Type B pancreatic cell (in vitro differentiated cells): ENCODE results near the gene APMAP. TPM values are rescaled to one million over a fixed set of nuclear protein-coding genes. Genes with fewer than 3 reads are reported as not detected.

ENCODE experiments used
- DNase-seq: peaks from one replicate; pipeline ENCODE4 v3.0.0; 2021; ENCODE audit warnings: mixed read lengths; ENCODE audit not compliant: unreplicated experiment; ENCODE audit errors: extremely low spot score
- H3K27ac Mint-ChIP-seq: 2 replicates; pipeline ENCODE4 v1.8.0; 2021; ENCODE audit warnings: mild to moderate bottlenecking, mixed read lengths
- H3K27me3 Mint-ChIP-seq: 2 replicates; pipeline ENCODE4 v1.8.0; 2021; ENCODE audit warnings: mixed read lengths
- H3K36me3 Mint-ChIP-seq: 2 replicates; pipeline ENCODE4 v1.8.0; 2021; ENCODE audit warnings: mixed read lengths
- H3K4me1 Mint-ChIP-seq: one replicate; pipeline ENCODE4 v1.8.0; 2021; ENCODE audit warnings: mixed read lengths; ENCODE audit not compliant: unreplicated experiment
- H3K4me3 Mint-ChIP-seq: 2 replicates; pipeline ENCODE4 v1.8.0; 2021; ENCODE audit warnings: mild to moderate bottlenecking, mixed read lengths
- H3K9me3 Mint-ChIP-seq: 2 replicates; pipeline ENCODE4 v1.8.0; 2021; ENCODE audit warnings: mixed read lengths
- total RNA-seq: library from RNA; stranded (reverse); gene quantifications from 2 replicates; pipeline ENCODE4 v1.2.1, GENCODE V29; 2021; ENCODE audit warnings: low replicate concordance
- TF ChIP-seq, protein P1 (sequence below): fragments of 200-600 bp; sonication (generic); conservative IDR thresholded peaks from 2 replicates; pipeline ENCODE4 v1.5.0; 2021; ENCODE audit warnings: antibody characterized with exemption, mild to moderate bottlenecking

Gene APMAP
- total RNA-seq, 1 donor from 2014 or later: 71.6 TPM

DNA sequence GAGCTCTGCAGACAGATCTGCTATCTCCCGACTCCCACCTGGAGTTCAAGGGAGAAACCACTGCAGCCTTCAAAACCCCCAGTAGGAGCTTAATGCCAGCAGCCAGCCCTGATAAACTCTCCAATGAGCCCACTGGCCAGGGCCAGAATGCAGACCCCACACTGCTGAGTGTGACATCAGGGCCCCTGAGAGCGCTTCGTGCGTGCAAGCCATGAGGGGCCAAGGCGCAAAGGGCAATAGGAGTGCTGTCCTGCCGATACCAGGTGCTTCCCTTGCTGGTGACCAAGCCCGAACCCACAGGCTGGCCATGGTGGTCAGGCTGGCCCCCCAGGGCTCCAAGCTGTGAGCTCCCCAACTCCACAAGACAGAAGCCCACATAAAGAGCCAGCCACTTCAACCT lies 76.7 kb downstream of the APMAP start:
- no peak overlapping the region for H3K4me3 Mint-ChIP-seq
- H3K4me1 Mint-ChIP-seq: peaks cover 10% of the 10 kb centered on the region
- H3K36me3 Mint-ChIP-seq: no peaks in the 10 kb centered on the region
- H3K27me3 Mint-ChIP-seq: peaks cover 18% of the 10 kb centered on the region
- no peaks in the 10 kb centered on the region for H3K9me3 Mint-ChIP-seq
- no peak for DNase-seq
- TF ChIP-seq, protein P1, sequence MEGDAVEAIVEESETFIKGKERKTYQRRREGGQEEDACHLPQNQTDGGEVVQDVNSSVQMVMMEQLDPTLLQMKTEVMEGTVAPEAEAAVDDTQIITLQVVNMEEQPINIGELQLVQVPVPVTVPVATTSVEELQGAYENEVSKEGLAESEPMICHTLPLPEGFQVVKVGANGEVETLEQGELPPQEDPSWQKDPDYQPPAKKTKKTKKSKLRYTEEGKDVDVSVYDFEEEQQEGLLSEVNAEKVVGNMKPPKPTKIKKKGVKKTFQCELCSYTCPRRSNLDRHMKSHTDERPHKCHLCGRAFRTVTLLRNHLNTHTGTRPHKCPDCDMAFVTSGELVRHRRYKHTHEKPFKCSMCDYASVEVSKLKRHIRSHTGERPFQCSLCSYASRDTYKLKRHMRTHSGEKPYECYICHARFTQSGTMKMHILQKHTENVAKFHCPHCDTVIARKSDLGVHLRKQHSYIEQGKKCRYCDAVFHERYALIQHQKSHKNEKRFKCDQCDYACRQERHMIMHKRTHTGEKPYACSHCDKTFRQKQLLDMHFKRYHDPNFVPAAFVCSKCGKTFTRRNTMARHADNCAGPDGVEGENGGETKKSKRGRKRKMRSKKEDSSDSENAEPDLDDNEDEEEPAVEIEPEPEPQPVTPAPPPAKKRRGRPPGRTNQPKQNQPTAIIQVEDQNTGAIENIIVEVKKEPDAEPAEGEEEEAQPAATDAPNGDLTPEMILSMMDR: no peak
- H3K27ac Mint-ChIP-seq: no peak overlapping the region

DNA sequence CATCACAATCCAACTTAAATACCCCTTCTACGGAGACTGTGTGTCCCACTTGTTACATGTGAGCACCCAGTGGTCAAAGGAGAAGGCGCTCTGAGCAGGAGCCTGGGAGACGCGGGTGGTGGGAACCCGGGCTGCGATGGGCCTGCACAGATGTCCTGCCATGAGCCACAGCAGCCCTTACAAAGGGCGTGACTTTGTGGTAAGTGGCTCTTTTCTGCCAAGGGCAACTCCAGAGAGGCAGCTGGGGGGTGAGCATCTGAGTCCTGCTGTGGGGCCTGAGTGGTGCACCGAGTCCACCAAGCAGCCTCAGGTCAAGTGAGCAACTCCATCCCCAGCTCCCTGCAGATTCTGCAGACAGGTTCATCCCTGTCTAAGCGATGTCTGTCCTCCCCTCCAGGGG lies 77.1 kb downstream of the APMAP start:
- no peaks in the 10 kb centered on the region for H3K36me3 Mint-ChIP-seq
- H3K27me3 Mint-ChIP-seq: peaks cover 18% of the 10 kb centered on the region
- H3K27ac Mint-ChIP-seq: no peak overlapping the region
- peak; percentile 48 for DNase-seq
- H3K9me3 Mint-ChIP-seq: no peaks in the 10 kb centered on the region
- peaks cover 10% of the 10 kb centered on the region for H3K4me1 Mint-ChIP-seq
- no peak overlapping the region for H3K4me3 Mint-ChIP-seq
- TF ChIP-seq, protein P1: no peak

DNA sequence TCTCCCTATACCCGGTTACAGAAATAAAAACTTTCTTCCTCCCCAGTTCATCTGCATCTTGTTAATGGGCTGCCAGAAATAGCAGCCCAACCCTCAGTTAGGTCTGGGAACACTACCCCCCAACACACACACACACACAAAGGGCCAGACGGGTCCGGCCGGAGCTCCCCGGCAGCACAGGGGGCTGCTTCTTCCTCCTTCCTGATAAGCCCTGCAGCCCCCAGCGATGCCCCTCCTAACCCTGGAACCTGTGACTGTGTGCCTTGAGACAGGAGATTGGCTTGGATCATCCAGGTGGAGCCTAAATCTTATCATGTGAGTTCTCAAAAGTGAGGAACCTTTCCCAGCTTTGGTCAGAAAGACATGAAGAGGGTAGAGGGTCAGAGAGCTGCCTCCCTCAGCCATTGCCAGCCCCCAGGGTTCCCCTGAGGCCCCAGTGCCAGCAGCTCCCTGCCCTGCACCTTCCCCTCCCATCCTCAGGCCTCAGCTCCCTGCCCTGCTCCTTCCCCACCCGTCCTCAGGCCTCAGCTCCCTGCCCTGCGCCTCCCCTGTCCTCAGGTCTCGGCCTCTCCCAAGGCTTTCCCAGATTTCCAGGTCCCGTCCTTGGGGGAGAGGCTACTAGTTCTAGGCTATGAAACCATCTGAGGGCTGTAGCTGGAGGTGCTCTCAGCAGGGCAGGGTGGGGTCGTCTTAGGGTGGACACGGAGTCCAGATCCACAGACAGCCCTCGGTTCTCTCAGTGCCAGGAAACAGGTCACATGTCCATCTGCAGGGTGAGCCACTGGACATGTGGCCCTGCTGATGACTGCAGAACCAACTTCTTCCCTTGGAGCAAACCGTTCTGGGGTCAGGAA lies 77.9 kb downstream of the APMAP start:
- Mint-ChIP-seq H3K27me3 (peaks cover 18% of the 10 kb centered on the region), H3K4me1 (peaks cover 10% of the 10 kb centered on the region), H3K9me3 (no peaks in the 10 kb centered on the region), H3K27ac (no peak overlapping the region), H3K4me3 (no peak overlapping the region), H3K36me3 (no peaks in the 10 kb centered on the region)
- DNase-seq: peak; percentile 66
- TF ChIP-seq, protein P1: no peak

DNA sequence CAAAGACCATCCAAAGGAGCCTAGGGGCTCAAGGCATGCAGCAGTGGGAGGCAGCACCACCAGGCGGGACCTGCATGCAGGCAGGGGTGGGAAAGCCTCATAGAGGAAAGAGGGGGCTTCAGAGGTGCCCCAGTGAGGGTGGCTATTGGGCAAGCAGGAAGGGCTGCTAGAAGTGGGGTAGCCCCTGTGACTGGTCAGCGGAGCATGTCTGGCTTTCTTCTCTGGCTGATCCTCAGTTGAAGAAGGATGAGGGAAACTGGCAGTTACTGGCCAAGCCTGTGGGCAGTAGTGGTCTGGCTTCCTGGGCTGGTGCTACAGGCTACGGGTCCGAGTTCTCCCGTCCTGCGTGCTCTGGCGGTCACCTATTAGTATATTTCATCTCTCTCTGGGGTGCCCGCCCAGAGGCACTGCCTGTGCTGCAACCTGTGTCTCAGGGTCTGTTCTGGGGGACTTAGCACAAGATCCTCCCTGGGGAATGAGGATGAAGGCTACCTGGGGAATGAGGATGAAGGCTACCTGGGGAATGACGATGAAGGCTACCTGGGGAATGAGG lies 79.4 kb downstream of the APMAP start:
- Mint-ChIP-seq H3K4me1 (peaks cover under 1% of the 10 kb centered on the region), H3K27me3 (peaks cover 15% of the 10 kb centered on the region), H3K27ac (no peak overlapping the region), H3K36me3 (no peaks in the 10 kb centered on the region), H3K4me3 (no peak overlapping the region), H3K9me3 (no peaks in the 10 kb centered on the region)
- TF ChIP-seq, protein P1: no peak
- DNase-seq: peak; percentile 36

Other genes starting within 250 kb of the APMAP start
- gene CST7, start 43.5 kb downstream of the APMAP start, total RNA-seq: not detected in 2 replicates
- gene ACSS1, start 65.4 kb upstream of the APMAP start, total RNA-seq: 22.2 and 27.5 TPM in 2 replicates
- not detected in 2 replicates for gene VSX1, start 89.4 kb upstream of the APMAP start, total RNA-seq
- 64.1 and 78.3 TPM in 2 replicates for gene ENTPD6, start 203.0 kb upstream of the APMAP start, total RNA-seq